SIG-M5 treated with dmso at 0.1 percent for 504 hours (cell line): ENCODE measurements around the gene RPS25.
A peak's percentile ranks its signal among the peaks of the same experiment; 100 is the strongest.
"Not testable (repeated sequence)": the region's sequence is repeated elsewhere in the genome, so short reads cannot be mapped to it uniquely, and the experiment has no call there.

Experiments
- DNase-seq: peaks from one replicate; lab custom pipeline; 2025; ENCODE audit not compliant: unreplicated experiment; lab: John Stamatoyannopoulos, UW

The RPS25 gene

DNA sequence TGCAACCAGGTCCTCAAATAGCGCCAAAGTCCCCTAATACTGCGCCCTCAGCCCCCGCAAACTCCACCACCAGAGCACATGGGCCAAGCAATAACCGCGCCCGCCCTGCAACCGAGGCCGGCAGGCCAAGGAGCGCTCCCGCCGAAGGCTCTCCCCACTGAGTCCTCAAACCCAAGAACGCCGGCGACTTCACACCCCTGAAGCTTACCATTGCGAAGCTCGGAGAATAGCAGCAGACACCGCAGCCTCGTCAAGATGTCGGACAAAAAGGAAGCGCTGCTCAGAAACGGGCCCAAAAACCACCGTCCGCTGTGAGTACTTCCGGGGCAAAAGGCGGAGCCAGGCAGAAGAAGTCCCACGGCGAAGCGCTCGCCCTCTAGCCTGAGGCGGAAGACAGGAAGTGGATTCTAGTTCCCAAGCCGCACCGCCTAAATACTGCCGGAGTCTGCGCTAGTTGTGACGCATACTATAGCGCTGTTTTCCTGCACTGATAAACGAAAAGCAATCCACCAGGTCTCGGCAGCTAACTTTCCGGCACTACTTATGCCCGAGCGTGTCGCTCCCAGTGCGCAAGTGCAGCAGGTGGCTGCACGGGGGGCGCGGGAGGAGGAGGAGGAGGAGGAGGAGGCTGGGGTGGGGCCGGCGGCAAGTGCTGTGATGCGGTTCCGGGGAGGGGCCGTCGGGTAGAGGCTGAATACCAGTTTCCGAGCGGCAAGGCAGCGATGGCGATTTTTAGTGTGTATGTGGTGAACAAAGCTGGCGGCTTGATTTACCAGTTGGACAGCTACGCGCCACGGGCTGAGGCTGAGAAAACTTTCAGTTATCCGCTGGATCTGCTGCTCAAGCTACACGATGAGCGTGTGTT is at the start of gene RPS25, which contains the start of gene TRAPPC4:
Gene RPS25, minus strand, starts transcription at position 270 of the 865 bp plus-strand sequence. Its CDS starts 59 bp downstream, at position 211.
Gene TRAPPC4, plus strand, starts transcription at position 693 of the 865 bp plus-strand sequence. Its CDS starts 30 bp downstream, at position 723.
- peak; percentile 98 for DNase-seq

DNA sequence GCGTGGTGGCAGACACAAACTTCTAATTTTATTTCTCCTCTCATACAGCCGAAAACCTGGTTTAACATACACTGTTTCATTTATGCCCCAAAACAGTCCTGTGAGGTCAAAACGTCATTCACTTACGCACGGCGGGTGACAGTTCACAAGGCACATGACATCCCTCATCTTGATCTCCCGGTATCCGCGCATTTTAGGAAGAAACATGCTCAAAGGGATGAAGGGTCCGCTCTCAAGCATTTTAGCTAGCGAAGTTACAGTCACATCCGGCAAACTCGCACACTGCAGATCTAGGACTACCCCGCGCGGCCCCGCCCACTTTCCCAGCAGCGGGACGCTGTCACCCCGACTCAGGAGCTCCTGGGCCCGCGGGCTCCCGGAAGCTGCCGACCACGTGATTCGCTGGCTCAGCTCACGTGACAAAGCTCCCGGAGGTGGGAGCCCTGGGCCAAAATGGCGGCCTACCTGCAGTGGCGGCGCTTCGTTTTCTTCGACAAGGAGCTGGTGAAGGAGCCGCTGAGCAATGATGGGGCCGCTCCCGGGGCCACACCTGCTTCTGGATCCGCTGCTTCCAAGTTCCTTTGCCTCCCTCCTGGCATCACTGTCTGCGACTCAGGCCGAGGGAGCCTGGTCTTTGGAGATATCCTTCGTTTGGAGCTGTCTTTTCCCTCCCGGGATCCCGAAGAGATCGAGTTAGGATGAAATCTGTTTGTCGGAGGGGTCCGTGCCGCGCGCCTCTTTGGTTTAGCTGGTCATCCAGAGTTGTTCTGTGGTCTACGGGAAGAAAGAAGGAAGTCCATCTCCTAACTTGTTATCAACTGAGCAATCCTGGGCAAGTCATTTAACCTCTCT is 49.5 kb upstream of the RPS25 start, which contains the start of gene VPS11:
Gene VPS11, plus strand, starts transcription at position 448 of the 852 bp plus-strand sequence. Its CDS starts 6 bp downstream, at position 454.
- DNase-seq = peak; percentile 97

DNA sequence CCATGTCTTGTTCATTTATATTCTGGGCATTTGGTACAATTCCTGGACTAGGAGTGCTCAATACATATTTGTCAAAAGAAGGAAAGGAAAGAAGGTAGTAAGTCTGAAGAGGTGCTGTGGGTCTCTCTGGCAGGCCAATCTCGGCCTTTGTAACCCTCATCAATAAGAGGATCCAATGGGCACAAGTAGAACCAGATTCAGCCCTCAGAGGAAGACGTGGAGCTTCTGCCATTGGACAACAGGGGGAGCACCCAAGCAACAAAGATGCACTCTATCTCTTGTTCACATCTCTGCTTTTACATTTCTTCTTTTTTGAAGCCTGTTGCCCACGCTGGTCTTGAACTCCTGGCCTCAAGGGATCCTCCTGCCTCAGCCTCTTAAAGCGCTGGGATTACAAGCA is 47.2 kb upstream of the RPS25 start:
- DNase-seq = peak; percentile 51

DNA sequence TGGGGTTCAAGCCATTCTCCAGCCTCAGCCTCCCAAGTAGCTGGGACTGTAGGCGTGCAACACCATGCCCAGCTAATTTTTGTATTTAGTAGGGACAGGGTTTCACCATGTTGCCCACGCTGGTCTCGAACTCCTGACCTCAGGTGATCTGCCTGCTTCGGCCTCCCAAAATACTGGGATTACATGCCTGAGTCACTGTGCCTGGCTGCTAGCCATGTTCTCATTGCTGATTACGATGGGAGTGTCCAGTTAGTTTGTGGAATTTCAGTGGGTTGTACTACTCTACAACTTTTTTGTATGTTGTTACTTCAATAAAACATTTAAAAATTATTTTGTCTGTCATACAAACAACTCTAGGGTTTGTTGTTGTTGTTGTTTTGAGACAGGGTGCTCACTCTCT is 44.6 kb upstream of the RPS25 start:
- DNase-seq = no peak

DNA sequence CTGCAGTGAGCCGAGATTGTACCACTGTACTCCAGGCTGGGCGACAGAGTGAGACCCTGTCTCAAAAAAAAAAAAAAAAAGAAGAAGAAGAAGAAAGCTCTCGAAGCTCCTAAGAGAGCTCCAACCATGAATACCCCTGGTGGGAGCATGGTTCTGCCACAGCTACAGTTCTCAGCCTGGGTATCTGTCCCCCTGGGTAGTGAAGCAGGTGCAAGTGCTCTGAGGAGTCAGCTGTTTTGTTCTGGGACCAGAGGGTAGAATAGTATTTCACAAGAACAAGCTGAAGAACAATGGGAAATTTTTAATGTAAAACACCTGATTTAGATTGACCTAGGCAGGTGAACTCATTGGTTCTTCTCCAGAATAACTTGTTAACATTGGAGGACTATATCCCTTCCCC is 43.1 kb upstream of the RPS25 start:
- no peak for DNase-seq

DNA sequence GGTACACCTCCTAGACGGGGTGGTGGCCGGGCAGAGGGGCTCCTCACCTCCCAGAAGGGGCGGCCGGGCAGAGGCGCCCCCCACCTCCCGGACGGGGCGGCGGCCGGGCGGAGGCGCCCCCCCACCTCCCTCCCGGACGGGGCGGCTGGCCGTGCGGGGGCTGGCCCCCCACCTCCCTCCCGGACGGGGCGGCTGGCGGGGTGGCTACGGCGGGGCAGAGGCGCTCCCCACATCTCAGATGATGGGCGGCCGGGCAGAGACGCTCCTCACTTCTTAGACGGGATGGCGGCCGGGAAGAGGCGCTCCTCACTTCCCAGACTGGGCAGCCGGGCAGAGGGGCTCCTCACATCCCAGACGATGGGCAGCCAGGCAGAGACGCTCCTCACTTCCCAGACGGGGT is 41.0 kb upstream of the RPS25 start:
- DNase-seq = not testable (repeated sequence)

DNA sequence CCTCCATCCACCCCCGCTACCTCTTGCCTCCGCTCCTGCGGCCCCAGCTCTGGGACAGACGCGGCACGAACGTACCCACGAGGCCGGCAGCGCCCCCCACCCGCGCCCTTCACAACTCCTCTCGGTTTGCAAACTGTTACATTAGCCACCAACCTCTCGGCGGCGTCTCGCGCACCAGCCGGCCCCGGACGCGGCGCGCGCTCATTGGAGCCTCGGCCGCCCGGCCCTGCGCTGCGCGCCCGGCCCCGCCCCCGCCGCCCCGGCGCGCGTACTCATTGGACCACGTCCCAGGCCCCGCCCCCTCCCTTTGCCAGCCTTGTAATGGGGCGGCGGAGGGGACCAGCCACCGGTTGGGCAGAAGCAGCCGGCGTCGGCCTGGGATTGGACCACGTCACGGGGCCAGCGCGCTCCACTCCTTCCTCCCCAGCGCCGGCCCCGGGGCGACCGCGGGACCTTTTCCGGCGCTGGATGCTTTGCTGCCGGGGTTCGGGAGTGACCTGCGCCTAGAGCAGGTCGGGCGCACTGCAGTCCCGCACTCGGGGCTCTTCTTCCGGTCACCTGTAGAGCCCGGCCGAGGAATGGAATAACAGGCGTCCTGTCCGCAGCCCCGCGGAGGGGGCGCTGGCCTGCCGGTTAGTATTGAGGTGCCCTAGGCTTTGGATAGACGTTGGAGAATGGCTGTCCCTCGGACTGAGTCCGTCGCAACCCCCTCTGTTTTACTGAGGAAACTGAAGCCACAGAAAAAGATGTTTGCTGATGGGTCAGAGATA is 39.0 kb upstream of the RPS25 start, which contains the start of gene HYOU1:
Gene HYOU1, minus strand, starts transcription at position 206 of the 770 bp plus-strand sequence. CDS start 1,045 bp downstream, outside the sequence.
- DNase-seq = peak; percentile 96

DNA sequence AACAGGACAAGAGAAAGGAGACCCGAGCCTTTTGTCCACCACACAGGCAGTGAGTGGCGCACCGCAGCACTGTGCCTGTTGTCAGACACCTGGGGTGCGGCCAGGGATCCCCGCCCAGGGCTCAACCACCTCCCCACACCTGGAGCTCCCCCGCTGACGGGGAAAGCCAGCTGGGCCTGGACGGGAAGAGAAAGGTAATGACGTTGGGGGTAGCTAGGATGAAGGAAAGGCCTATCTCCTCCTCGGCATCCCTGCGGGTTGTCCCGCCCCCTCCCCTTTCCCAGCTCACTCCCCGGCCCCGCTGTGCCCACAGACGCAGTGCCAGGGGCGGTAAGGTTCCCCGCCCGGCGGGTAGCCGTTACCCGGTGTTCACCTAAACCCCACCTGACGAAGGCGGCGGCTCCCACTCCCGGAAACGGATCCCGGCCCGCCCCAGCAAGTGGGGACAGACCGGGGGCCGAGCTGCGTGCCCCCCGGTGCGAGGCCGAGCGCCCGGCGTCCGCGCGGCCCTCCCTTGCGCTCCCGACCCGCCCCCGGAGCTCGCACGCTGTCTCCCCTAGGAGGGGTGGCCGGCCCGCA is 38.4 kb upstream of the RPS25 start:
- no peak for DNase-seq

DNA sequence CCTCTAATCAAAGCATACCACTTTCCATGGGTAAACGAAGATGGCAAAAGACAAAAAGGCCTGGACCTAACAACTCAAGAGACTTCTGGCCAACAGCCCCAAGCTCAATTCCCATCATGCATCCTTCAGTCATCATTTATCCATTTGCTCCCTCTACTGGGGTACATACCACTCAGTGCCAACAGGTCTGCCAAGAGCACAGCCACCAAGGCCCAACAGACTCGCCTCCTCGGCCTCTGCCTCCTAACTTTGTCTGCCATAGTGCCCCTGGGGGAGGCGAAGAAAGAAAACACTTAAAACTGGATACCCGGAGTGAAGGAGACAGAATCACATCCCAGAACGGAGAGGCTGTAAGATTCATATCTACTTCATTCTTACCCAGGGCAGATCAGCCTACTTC is 37.8 kb upstream of the RPS25 start:
- DNase-seq = peak; percentile 61

DNA sequence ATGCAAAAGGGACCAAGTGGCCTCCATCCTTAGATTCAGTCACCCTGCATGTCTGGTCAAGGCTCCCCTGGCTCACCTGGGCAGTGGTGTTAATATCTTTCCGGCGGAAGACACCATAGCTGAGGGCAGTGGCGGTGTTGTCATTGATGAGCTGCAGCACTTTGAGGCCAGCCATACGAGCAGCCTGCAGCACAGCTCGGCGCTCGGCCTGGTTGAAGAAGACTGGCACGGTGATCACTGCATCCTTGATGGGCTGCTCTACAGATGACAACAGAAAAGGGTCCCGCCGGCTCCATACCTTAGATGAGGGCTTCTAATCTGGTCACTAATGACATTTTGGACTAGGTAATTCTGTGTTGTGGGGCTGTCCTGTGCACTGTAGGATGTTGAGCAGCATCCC is 36.3 kb upstream of the RPS25 start:
- no peak for DNase-seq

DNA sequence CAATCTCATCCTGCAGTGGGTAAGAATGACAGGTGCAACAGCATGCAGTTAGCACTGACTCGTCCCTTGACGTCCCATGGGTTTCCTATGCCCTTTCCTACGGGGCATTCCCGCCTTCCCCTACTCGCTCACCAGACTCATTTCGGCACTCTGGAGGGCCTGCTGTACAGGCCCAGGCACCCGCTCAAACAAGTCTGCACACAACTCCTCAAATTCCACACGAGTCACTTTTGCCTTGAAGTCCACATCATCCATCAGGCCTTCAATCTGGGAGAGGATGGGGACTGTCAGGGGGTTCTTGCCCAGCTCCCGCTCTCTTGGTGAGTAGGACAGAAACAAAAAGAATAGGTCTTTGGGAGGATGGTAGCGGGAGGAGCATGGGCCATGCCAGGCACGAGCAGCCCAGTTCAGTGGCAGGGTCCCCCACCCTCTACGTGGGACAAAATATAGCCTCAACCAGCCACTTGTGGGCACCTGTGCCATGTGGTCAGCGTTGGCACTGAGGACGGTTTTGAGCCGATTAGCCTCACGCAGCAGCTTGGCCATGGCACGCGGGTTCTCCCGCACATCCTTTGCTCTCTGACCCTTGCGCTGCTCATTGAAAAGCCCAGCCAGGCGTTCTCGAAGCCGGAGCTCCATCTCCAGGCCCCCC is 34.1 kb upstream of the RPS25 start:
- no peak for DNase-seq

DNA sequence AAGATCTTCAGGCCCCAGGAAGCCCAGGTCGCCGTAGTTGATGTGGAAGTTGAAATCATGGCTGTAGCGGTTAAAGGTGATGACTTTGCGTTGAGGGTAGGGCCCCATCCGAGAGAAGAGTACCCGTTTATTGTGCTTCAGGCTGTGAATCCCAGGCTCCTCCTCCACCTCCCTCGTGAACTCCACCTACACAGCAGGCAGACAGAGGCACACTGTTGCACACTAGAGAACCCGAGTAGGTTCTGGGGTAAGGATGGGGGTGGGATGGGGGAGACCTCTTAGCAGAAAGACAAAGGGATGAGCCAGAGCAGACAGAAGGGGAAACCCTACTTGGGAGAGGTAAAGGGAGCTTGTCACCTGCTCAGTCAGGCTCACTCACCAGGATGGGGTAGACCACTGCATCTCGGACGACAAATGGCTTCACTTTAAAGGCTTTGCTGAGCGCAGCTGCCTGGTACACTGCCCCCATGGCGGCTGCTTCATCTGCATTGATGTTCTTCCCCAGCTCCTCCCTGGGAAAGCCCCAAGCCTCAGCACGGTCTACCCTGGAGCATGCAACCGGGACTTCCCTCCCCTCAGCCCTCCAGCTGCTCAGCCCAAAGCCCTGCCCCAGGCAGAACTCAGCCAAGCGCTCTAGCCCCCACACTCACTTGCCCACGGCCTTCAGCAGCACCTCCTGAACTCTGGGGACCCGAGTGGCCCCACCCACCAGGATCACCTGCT is 33.5 kb upstream of the RPS25 start:
- DNase-seq = no peak

DNA sequence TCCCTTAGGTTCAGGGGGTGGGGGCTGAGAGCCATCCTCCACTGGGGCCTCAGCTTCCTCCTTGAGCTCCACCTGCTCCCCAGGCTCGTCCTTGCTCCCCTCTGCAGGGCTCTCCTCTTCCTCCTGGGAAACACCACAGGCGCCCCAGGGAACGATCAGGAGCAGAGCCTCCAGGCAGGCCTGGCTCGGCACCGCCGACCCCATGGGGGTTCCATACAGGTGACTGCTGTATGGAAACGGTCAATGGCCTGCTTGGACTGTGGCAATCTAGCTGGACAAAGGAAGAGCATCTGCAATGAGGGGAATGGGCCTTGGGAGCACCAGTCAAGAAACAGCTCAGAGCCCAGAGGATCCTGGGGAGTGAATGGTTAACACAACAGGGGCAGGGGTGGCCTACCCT is 30.9 kb upstream of the RPS25 start:
- DNase-seq = no peak

DNA sequence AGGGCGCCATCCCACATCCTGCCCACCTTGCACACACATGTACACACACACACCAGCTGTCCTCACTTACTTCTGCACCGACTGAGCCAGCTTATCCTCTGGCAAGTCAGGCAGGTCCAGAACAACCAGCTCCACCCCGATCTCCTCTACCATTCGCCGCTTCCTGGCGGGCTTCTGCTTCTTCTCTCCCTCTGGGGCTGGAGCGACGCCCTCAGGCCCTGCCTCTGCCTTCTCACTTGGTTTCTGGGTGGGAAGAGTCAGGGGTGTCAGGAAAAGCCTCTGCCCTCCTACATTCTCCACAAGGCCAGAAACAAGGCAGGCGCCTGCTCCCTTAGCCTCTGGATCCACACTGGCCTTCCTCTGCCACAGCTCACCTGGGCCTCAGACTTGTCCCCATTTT is 30.5 kb upstream of the RPS25 start:
- DNase-seq = no peak

DNA sequence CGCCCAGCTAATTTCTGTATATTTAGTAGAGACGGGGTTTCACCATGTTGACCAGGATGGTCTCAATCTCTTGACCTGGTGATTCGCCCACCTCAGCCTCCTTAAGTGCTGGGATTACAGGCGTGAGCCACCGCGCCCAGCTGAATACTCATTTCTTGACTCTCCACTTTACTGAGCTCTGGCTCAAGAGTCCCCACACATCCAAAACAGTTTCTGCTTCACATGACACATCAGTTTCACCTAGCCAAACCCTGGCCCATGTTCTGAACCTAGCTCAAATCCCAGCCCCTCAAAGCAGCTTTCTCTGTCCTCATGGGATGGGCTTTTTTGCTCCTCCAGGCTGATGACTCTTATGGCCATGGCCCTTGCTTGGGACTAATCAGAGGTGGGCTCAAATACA is 29.1 kb upstream of the RPS25 start:
- no peak for DNase-seq

DNA sequence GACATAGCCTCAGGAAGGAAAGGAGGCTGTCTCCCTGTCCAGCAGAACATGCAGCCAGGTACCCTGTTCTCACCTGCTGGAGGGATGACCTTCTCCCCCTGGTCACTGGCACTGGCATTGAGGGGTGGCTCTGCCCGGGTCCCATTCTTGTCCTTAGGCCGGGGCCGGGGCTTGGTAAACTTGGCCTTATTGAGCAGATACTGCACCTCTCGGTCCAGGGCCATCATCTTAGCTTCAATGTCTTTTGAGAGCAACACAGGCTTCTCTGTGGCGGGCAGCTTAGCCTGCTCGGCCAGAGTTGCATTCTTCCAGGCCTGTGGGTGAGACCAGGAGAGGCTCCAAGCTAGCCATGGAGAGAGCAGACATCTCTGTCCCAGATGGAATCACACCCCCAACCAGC is 28.3 kb upstream of the RPS25 start:
- no peak for DNase-seq

DNA sequence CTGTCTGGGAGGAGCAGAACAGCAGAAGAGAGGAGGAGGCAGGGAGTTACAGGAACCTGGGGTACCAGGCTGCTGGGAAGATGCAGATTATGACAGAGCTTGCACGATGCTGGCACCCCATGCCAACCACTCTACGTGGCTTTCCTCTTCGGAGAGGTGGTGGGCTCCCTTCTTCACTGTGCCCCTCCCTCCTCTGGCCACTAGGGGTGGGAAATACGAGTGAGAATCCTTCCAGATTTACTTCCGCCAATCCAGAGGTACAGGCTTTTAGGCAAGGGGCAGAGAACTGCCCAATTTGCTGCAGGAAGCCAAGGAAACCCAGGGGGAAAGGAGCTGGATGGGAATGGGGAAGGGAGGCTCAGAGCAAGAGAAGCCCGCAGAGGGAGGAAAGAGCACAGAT is 26.6 kb upstream of the RPS25 start:
- no peak for DNase-seq

DNA sequence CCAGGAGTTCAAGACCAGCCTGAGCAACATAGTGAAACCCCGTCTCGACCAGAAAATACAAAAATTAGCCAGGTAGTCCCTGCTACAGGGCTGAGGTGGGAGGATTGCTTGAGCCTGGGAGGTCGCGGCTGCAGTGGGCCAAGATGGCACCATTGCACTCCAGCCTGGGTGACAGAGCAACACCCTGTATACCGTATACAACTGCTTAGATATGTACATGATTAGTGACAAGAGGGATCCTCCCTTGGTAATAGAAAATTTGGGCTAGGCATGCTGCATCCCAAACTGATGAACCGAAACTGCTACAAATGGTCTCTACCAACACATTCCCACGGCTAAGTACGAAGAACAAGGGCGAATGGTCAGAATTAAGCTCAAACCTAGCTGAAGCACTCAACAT is 24.8 kb upstream of the RPS25 start:
- DNase-seq = no peak

DNA sequence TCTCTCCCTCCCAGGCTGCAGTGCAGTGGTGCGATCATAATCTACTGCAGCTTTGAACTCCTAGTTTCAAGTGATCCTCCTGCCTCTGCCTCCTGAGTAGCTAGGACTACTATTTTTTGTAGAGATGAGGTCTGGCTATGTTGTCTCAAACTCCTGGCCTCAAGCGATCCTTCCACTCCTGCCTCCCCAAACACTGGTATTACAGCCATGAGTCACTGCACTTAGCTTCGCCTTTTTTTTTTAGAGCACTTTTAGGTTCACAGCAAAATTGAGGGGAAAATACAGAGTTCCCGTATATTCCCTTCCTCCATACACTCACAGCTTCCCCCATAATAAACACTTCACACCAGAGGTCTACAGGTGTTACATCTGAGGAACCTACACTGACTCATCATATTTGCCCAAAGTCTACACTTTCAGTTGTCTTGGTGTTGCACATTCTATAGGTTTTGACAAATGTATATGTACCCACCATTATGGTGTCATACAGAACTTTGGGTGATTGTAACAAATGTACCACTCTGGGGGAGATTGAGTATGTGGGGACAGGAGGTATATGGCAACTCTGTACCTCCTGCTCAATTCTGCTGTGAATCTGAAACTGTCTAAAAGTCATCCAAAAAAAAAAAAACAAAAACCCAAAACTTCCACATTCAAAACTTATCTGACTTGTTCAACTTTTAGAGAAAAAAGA is 23.8 kb upstream of the RPS25 start:
- no peak for DNase-seq
